8988T (cell line): ENCODE measurements around the gene ZNF283.

Source experiments
- DNase-seq: peaks from one replicate; pipeline ENCODE4 v3.0.0; 2011

ZNF283 gene

GRCh38 chr19:43826787-43827754, at the start of gene ZNF283:
TSS of gene ZNF283 (plus strand) at chr19:43827321. CDS start at chr19:43833505, 6,184 bp downstream.
- peak; percentile 43 for DNase-seq

GRCh38 chr19:43778651-43779050, 48.5 kb upstream of the ZNF283 start:
- DNase-seq = no peak

GRCh38 chr19:43779147-43779819, 47.8 kb upstream of the ZNF283 start:
- no peak for DNase-seq

- no peak for DNase-seq
These were observed 47.3 kb upstream of the ZNF283 start for GRCh38 chr19:43779820-43780219.

DNA sequence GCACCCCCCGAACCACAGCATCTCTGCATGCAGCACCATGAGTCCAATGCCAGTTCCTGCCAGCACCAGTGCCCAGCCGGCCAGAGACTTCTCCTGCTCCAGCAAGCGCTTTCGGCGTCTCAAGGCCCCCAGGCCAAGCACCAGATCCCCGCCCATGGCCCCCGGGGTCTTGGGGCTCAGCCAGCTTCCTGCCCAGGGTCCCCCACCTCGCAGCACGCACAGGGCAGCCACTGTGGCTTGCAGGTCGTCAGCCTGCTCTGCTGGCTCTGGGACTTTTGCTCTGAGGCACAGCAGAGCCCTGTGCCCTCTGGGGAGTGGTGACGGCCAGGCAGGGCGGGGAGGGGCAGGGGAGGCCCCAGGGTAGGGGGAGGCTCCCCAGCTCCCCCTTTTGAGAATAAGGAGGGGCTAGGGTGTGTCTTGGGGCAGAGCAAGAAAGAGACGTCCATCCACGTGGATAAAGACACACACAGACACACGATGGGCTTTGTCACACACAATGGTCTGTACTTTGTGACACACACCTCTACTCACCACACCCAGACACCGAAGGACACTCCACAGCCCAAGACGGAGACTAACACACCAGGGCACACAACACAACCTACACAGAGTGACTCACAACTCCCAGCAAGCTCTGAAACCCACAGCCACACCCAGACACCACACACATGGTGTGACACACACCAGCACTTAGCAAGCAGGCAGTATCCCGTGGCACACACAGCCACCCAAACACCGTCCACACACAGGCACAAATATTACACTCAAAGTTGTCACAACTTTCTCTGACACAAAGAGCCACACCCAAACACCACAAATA, 46.2 kb upstream of the ZNF283 start, which contains the start of gene KCNN4:
KCNN4 (minus strand) TSS at position 268 of the 820 bp plus-strand sequence; CDS start at position 156, 112 bp downstream.
- DNase-seq = no peak

GRCh38 chr19:43781630-43782310, 45.4 kb upstream of the ZNF283 start:
- no peak for DNase-seq

GRCh38 chr19:43782311-43782660, 44.8 kb upstream of the ZNF283 start:
- DNase-seq = no peak

DNA sequence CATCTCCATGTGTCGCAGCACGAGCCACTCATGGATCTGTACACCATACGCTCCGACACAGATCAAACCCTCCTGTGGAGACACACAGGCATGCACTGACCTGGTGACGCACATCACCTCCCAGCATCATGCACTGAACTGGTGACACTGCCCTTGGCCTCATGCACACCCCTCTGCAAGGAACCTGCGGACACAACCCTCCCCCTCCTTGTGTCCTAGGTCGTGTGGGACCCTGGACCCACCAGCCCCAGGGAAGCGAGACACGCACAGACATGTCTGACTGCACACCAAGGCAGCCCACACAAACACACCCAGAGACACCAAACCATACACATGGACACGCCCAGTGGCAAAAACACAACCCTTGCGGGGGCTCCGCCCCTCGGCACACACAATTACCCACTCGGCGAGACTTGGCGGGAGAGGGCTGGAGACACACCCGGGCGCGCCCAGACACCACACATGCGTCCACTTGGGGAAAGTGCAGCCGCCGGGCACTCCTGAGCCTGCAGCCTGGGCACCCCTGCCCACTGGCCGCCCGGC, 44.4 kb upstream of the ZNF283 start:
- no peak for DNase-seq

- DNase-seq = no peak
These were observed 43.5 kb upstream of the ZNF283 start for GRCh38 chr19:43783636-43784035.

GRCh38 chr19:43784241-43784980, 42.7 kb upstream of the ZNF283 start:
- DNase-seq = peak; percentile 59

DNA sequence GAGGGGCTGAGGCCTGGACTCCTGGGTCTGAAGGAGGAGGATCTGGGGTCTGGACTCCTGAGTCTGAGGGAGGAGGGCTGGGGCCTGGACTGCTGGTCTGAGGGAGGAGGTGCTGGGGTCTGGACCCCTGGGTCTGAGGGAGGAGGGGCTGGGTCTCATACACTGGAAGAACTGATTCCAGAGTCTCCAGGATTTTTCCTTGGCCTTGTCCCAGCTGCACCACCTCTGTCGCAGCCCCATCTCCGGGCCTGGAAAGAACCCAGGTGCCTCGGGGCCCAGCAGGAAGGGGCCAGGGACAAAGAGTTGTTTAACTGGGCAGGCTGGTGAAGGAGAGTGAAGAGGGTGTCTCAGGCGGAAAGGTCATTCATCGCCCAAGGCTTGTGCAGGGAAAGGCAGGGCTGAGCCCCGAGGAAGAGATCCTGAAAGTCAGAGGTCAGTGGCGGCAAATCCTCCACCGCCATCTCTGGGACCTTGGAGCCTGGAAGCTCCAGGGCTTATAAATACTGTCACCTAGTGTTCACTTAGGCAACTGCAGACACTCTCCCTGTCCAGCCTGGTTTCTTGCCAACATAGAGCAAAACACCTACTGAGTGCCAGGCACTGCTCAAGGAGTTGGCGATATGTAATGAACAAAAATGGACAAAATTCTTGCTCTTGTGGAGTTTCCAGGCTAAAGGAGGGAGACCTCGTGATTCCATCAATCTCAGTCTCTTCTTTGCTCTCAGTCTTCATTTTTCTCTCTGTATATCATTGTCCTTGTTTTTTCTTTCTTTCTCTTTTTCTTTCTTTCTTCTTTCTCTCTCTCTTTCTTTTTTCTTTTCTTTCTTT, 41.9 kb upstream of the ZNF283 start:
- no peak for DNase-seq

DNA sequence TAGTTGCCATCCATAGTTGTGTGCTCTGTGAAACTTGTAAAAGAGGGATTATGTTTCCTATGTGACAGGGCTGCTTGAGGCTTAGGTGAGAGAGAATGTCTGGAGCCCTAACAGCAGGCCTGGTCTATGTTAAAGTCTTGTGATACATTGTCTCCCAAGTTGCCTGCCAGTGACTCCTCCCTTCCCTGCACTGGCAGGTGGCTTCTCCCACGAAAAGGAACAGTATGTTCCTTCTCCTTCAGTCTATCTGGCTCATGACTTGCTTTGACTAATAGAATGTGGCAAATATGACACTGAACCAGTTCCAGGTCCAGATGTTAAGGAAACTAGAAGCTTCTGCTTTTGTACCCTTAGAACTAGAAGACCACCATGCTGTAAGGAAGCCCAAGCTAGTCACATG, 40.5 kb upstream of the ZNF283 start:
- DNase-seq = no peak

DNA sequence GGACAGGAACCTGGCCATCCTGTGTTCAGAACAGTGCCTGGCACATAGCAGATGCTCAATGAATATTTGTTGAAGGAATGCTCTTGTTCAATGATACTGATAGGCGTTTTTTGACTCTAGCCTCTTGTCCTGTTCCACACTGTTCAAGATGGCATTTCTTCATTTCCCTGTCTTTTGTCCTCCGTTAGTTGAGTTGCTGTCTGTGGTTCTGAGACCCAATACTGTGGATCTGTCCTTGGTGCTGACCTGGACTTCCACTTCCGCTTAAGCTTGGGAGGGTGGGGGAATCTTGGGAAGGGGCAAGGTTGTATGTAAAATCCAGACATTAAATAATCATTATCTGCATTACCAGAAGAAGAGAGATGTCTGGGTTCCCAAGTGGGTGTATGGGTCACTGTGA, 38.1 kb upstream of the ZNF283 start:
- DNase-seq = no peak

- DNase-seq = no peak
These were observed 36.5 kb upstream of the ZNF283 start for GRCh38 chr19:43790587-43790986.

- no peak for DNase-seq
These were observed 30.0 kb upstream of the ZNF283 start for GRCh38 chr19:43797118-43797517.

DNA sequence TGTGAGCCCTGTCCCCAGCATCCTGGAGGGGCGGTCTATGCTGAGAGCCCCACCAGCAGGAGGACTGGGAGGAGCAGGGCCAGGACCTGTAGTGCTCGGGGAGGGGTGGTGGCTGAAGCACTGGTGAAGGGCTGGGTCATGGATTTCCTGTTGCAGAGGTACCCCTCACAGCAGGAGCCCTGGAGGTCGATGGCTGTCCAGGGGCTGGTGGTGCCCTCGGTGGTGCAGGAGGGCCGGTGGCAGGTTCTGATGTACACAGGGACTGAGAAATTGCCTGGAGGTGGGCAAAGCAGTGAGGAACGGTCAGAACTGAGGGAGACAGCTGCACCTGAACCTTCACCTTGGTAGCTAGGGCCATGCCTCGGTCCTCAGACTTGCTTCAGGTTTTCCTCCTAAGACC, 29.6 kb upstream of the ZNF283 start:
- DNase-seq = no peak

DNA sequence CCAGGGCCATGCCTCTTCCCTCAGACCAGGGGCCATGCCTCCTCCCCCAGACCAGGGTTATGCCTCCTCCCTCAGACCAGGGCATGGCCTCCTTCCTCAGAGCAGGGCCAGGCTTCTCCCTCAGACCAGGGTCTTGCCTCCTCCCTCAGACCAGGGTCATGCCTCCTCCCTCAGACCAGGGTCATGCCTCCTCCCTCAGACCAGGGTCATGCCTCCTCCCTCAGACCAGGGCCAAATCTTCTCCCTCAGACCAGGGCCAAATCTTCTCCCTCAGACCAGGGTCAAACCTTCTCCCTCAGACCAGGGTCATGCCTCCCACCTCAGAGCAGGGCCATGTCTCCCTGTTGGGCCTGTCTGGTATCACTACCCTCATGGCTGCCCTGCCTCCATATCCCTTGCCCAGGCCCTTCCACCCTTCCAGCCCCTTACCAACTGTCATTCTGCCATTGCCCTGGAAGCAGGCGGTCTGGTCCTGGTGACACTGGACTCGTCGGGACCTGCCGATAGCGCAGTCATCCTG, 29.0 kb upstream of the ZNF283 start:
- no peak for DNase-seq

GRCh38 chr19:43798546-43799409, 28.3 kb upstream of the ZNF283 start:
- DNase-seq = no peak

DNA sequence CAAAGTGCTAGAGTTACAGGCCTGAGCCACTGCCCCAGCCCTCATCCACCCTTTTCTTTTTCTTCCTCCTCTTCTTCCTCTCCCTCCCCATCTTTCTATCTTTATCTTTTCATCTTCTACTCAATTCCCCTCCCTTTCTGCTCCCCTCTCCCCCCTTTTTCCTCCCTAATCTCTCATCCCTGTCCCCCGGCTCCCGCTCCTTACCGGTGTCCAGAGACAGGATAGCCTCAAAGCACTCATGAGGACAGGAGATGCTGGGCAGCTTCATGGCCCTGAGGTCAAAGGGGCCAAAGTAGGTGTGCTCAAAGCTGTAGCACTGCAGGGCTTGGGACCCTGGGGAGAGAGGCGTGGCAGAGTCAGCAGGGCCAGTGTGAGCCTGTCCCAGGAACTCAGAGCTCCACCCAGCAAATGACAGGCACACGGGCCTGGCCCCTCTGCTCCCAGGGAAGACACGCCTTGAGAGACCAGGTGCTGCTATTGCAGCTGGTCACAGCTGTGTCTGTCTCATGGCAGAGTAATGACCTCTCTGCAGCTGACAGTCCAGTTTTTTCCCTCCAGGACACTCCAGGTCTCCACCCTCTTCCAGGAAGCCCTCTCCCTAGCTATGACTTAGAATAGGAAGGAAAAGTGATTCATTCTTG, 27.5 kb upstream of the ZNF283 start:
- no peak for DNase-seq
